ENCODE measurements around the gene RAB33B. TPM values are rescaled to one million over a fixed set of nuclear protein-coding genes. Genes with fewer than 3 reads are reported as not detected.

The RAB33B gene
- total and polyA plus RNA-seq, 10 of the 15 experiments (the other 5 are each of a cell fraction or from before 2014, with no cell fraction given) = 3.2 to 10.7 (median 7.5) TPM

Small RNAs within 50 kb of the gene (small RNA-seq; reads per million reads assigned to genes)
- gene RF01225 = not detected

Other genes starting within 250 kb of the RAB33B start
- gene MGARP, start 173.9 kb upstream of the RAB33B start, total RNA-seq (2014; rRNA removed) = not detected in 2 replicates
- gene MGARP, start 173.9 kb upstream of the RAB33B start, total RNA-seq (2014; rRNA removed; fragmentation: Illumina TruSeq; extraction: Trizol) = not detected in 2 replicates
- not detected in 2 replicates for gene MGARP, start 173.9 kb upstream of the RAB33B start, total RNA-seq (2021)
- 0.23 and 0.30 TPM in 2 replicates for gene MGARP, start 173.9 kb upstream of the RAB33B start, polyA plus RNA-seq (2011; rRNA removed)
- 0.36 TPM in 1 of 2 replicates, not detected in the other for gene MGARP, start 173.9 kb upstream of the RAB33B start, polyA plus RNA-seq (2014; fragmentation: Illumina TruSeq; extraction: Trizol)
- gene MGARP, start 173.9 kb upstream of the RAB33B start, polyA plus RNA-seq (2014; fragmentation: Nextera tagmentation; extraction: Ambion mirVana) = under 1 TPM; 0.04 to 0.08 TPM
- 0.11 TPM in 1 of 2 replicates, not detected in the other for gene MGARP, start 173.9 kb upstream of the RAB33B start, polyA plus RNA-seq (2014; rRNA removed)
- gene MGARP, start 173.9 kb upstream of the RAB33B start, polyA plus RNA-seq (2016; fragmentation: Nextera tagmentation; extraction: Ambion mirVana) = not detected
- 52.8 and 64.7 TPM in 2 replicates for gene NAA15, start 152.6 kb upstream of the RAB33B start, total RNA-seq (2014; rRNA removed)
- 64.3 and 66.1 TPM in 2 replicates for gene NAA15, start 152.6 kb upstream of the RAB33B start, total RNA-seq (2014; rRNA removed; fragmentation: Illumina TruSeq; extraction: Trizol)
- gene NAA15, start 152.6 kb upstream of the RAB33B start, total RNA-seq (2021) = 84.6 and 91.5 TPM in 2 replicates
- 35.2 and 57.5 TPM in 2 replicates for gene NAA15, start 152.6 kb upstream of the RAB33B start, polyA plus RNA-seq (2011; rRNA removed)
- gene NAA15, start 152.6 kb upstream of the RAB33B start, polyA plus RNA-seq (2014; fragmentation: Illumina TruSeq; extraction: Trizol) = 51.0 and 67.1 TPM in 2 replicates
- 10 to 100 TPM; 24.3 to 29.7 TPM for gene NAA15, start 152.6 kb upstream of the RAB33B start, polyA plus RNA-seq (2014; fragmentation: Nextera tagmentation; extraction: Ambion mirVana)
- 25.2 and 28.9 TPM in 2 replicates for gene NAA15, start 152.6 kb upstream of the RAB33B start, polyA plus RNA-seq (2014; rRNA removed)
- gene NAA15, start 152.6 kb upstream of the RAB33B start, polyA plus RNA-seq (2016; fragmentation: Nextera tagmentation; extraction: Ambion mirVana) = 10 to 100 TPM; 91.5 to 93.1 TPM
- 37.5 TPM in 2 replicates for gene NDUFC1, start 151.6 kb upstream of the RAB33B start, total RNA-seq (2014; rRNA removed)
- gene NDUFC1, start 151.6 kb upstream of the RAB33B start, total RNA-seq (2014; rRNA removed; fragmentation: Illumina TruSeq; extraction: Trizol) = 51.5 and 56.6 TPM in 2 replicates
- 36.7 and 40.1 TPM in 2 replicates for gene NDUFC1, start 151.6 kb upstream of the RAB33B start, total RNA-seq (2021)
- 45.1 and 57.7 TPM in 2 replicates for gene NDUFC1, start 151.6 kb upstream of the RAB33B start, polyA plus RNA-seq (2011; rRNA removed)
- gene NDUFC1, start 151.6 kb upstream of the RAB33B start, polyA plus RNA-seq (2014; fragmentation: Illumina TruSeq; extraction: Trizol) = 11.9 and 25.5 TPM in 2 replicates
- gene NDUFC1, start 151.6 kb upstream of the RAB33B start, polyA plus RNA-seq (2014; fragmentation: Nextera tagmentation; extraction: Ambion mirVana) = 100 to 1,000 TPM; 197 to 215 TPM
- 81.3 and 83.6 TPM in 2 replicates for gene NDUFC1, start 151.6 kb upstream of the RAB33B start, polyA plus RNA-seq (2014; rRNA removed)
- 100 to 1,000 TPM; 227 to 242 TPM for gene NDUFC1, start 151.6 kb upstream of the RAB33B start, polyA plus RNA-seq (2016; fragmentation: Nextera tagmentation; extraction: Ambion mirVana)
- gene SETD7, start 102.1 kb downstream of the RAB33B start, total RNA-seq (2014; rRNA removed) = 0.34 and 0.82 TPM in 2 replicates
- 0.51 and 0.58 TPM in 2 replicates for gene SETD7, start 102.1 kb downstream of the RAB33B start, total RNA-seq (2014; rRNA removed; fragmentation: Illumina TruSeq; extraction: Trizol)
- 0.35 and 0.59 TPM in 2 replicates for gene SETD7, start 102.1 kb downstream of the RAB33B start, total RNA-seq (2021)
- gene SETD7, start 102.1 kb downstream of the RAB33B start, polyA plus RNA-seq (2011; rRNA removed) = 0.05 and 0.09 TPM in 2 replicates
- gene SETD7, start 102.1 kb downstream of the RAB33B start, polyA plus RNA-seq (2014; fragmentation: Illumina TruSeq; extraction: Trizol) = 0.51 and 0.70 TPM in 2 replicates
- under 1 TPM; 0.03 to 0.16 TPM for gene SETD7, start 102.1 kb downstream of the RAB33B start, polyA plus RNA-seq (2014; fragmentation: Nextera tagmentation; extraction: Ambion mirVana)
- 0.36 and 0.57 TPM in 2 replicates for gene SETD7, start 102.1 kb downstream of the RAB33B start, polyA plus RNA-seq (2014; rRNA removed)
- under 1 TPM; 0.67 to 0.82 TPM for gene SETD7, start 102.1 kb downstream of the RAB33B start, polyA plus RNA-seq (2016; fragmentation: Nextera tagmentation; extraction: Ambion mirVana)
- 22.3 and 26.5 TPM in 2 replicates for gene MGST2, start 211.7 kb downstream of the RAB33B start, total RNA-seq (2014; rRNA removed)
- gene MGST2, start 211.7 kb downstream of the RAB33B start, total RNA-seq (2014; rRNA removed; fragmentation: Illumina TruSeq; extraction: Trizol) = 21.7 and 23.0 TPM in 2 replicates
- gene MGST2, start 211.7 kb downstream of the RAB33B start, total RNA-seq (2021) = 19.0 and 19.8 TPM in 2 replicates
- gene MGST2, start 211.7 kb downstream of the RAB33B start, polyA plus RNA-seq (2011; rRNA removed) = 38.4 and 42.8 TPM in 2 replicates
- 36.5 and 56.9 TPM in 2 replicates for gene MGST2, start 211.7 kb downstream of the RAB33B start, polyA plus RNA-seq (2014; fragmentation: Illumina TruSeq; extraction: Trizol)
- gene MGST2, start 211.7 kb downstream of the RAB33B start, polyA plus RNA-seq (2014; fragmentation: Nextera tagmentation; extraction: Ambion mirVana) = 10 to 100 TPM; 36.0 to 50.1 TPM
- 29.8 and 30.6 TPM in 2 replicates for gene MGST2, start 211.7 kb downstream of the RAB33B start, polyA plus RNA-seq (2014; rRNA removed)
- 10 to 100 TPM; 26.7 to 31.4 TPM for gene MGST2, start 211.7 kb downstream of the RAB33B start, polyA plus RNA-seq (2016; fragmentation: Nextera tagmentation; extraction: Ambion mirVana)

Data from GM12878 (cell line).